WI38 (cell line): ENCODE measurements around the gene SCLY.

Source experiments
- H3K4me3 ChIP-seq: 2 replicates; pipeline ENCODE4 v1.5.1; 2011; ENCODE audit warnings: low read depth, mild to moderate bottlenecking, control low read depth, low read length
- CTCF ChIP-seq: IDR thresholded peaks from 2 replicates; pipeline ENCODE4 v1.5.1; 2012; ENCODE audit warnings: low read depth, mild to moderate bottlenecking, control low read depth, low read length

The SCLY gene

GRCh38 chr2:238127165-238128060 lies 66.6 kb downstream of the SCLY start:
- H3K4me3 ChIP-seq, result no peak overlapping the region
- TF ChIP-seq CTCF, result no peak

GRCh38 chr2:238128061-238128440 lies 67.2 kb downstream of the SCLY start:
- TF ChIP-seq CTCF, result no peak
- no peak overlapping the region for H3K4me3 ChIP-seq

DNA sequence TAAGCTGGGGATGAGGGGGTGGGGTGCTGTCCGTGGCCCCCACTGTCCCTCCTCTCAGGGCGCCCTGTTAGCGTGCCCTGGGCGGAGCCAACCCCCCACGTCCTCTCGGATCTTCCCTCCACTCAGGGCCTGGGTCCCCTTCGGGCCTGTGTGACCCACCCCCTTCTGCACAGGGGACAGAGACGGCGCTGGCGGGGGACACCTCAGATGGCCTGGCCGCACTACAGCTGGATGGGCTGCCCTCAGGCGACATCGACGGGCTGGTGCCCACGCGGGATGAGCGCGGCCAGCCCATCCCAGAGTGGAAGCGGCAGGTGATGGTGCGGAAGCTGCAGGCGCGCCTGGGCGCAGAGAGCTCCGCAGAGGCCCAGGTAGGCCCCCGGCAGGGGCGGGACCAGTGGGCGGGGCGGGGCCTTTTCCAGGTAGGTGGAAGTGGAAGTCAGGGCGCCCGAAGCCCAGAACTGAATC lies 67.8 kb downstream of the SCLY start:
- no peak overlapping the region for H3K4me3 ChIP-seq
- no peak for TF ChIP-seq CTCF

- H3K4me3 ChIP-seq, result no peak overlapping the region
- no peak for TF ChIP-seq CTCF
Measured at GRCh38 chr2:238129166-238130010, 68.6 kb downstream of the SCLY start.

GRCh38 chr2:238130111-238130695 lies 69.4 kb downstream of the SCLY start:
- no peak overlapping the region for H3K4me3 ChIP-seq
- TF ChIP-seq CTCF, result no peak

DNA sequence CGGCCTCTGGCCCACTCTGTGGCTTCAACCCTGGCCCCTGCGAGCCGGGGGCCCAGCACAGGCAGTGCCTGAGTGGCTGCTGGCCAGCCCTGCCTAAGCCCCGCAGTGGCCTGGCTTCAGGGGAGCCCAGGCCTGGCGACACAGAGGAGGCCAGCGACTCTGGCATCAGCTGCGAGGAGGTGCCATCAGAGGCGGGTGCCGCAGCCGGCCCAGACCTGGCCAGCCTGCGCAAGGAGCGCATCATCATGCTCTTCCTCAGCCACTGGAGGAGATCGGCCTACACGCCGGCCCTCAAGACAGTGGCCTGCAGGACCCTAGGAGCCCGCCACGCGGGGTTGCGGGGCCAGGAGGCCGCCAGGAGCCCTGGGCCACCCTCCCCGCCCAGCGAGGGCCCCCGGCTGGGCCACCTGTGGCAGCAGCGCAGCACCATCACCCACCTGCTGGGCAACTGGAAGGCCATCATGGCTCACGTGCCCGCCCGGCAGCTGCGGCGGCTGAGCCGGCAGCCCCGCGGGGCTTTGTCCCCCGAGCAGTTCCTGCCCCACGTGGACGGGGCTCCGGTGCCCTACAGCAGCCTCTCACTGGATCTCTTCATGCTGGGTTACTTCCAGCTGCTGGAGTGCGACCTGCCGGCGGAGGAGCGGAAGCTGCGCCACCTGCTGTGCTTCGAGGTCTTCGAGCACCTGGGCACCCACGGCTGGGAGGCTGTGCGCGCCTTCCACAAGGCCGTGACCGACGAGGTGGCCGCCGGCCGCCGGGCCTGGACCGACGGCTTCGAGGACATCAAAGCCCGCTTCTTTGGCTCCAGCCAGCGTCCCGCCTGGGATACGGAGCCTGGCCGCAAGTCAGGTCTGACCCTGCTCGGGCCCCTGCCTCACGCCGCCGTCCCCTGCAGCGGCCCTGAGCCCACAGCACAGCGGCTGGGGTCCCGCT lies 70.2 kb downstream of the SCLY start:
- no peak overlapping the region for H3K4me3 ChIP-seq
- TF ChIP-seq CTCF, result no peak
